ENCODE results near the gene ZNF710.

- TF ChIP-seq, protein P1, sequence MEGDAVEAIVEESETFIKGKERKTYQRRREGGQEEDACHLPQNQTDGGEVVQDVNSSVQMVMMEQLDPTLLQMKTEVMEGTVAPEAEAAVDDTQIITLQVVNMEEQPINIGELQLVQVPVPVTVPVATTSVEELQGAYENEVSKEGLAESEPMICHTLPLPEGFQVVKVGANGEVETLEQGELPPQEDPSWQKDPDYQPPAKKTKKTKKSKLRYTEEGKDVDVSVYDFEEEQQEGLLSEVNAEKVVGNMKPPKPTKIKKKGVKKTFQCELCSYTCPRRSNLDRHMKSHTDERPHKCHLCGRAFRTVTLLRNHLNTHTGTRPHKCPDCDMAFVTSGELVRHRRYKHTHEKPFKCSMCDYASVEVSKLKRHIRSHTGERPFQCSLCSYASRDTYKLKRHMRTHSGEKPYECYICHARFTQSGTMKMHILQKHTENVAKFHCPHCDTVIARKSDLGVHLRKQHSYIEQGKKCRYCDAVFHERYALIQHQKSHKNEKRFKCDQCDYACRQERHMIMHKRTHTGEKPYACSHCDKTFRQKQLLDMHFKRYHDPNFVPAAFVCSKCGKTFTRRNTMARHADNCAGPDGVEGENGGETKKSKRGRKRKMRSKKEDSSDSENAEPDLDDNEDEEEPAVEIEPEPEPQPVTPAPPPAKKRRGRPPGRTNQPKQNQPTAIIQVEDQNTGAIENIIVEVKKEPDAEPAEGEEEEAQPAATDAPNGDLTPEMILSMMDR (conservative IDR thresholded peaks at IDR 0.05; ENCODE audit: low read depth, low read length): no peak
- no peak for TF ChIP-seq EZH2 (IDR thresholded peaks at IDR 0.05; ENCODE audit: borderline replicate concordance, low read depth, low read length, poor library complexity, severe bottlenecking)
Observed at GRCh38 chr15:90040618-90041017, 39.5 kb downstream of the ZNF710 start.

Data from A673 (cell line).